IMR-90 (cell line): ENCODE measurements around the gene MAP7. TPM values are rescaled to one million over a fixed set of nuclear protein-coding genes. Genes with fewer than 3 reads are reported as not detected.

Experiments used
- ATAC-seq: fragments of 200-7000 bp; cut with Tn5 transposase; 2 replicates; pipeline ENCODE4 v1.9.1; 2020; ENCODE audit warnings: low read depth, mild to moderate bottlenecking, moderate library complexity
- BruUV-seq: library from RNA; stranded (reverse); fragments of 400-500 nt; replicated peaks from 2 replicates; lab custom pipeline; 2021; lab: Mats Ljungman, UMichigan
- CTCF ChIA-PET: fragments of 300-600 bp; formaldehyde crosslinking; extraction: SDS; loops from one replicate; lab custom pipeline; 2021; ENCODE audit warnings: antibody characterized with exemption; lab: Yijun Ruan, JAX
- POLR2A ChIA-PET: fragments of 300-600 bp; sonication (Branson Sonifier 250); formaldehyde crosslinking; loops from one replicate; lab custom pipeline; 2022; ENCODE audit warnings: antibody characterized with exemption; ENCODE audit not compliant: unreplicated experiment; lab: Charles Lee
- DNase-seq: peaks from one replicate; pipeline ENCODE4 v3.0.0; 2013
- H2AFZ ChIP-seq: replicated peaks from 2 replicates; pipeline ENCODE3; 2013; ENCODE audit warnings: low read length, mild to moderate bottlenecking; ENCODE audit not compliant: poor library complexity
- H2AK5ac ChIP-seq: 2 replicates; pipeline ENCODE4 v1.6.1; 2013; ENCODE audit warnings: low read depth, low read length, inconsistent platforms
- H2AK9ac ChIP-seq: replicated peaks from 2 replicates; pipeline ENCODE3; 2013; ENCODE audit warnings: mild to moderate bottlenecking, low read depth, low read length, moderate library complexity; ENCODE audit not compliant: poor library complexity
- H2BK120ac ChIP-seq: 2 replicates; pipeline ENCODE4 v1.6.1; 2013; ENCODE audit warnings: low read depth, low read length, inconsistent platforms
- H2BK15ac ChIP-seq: 3 replicates; pipeline ENCODE4 v1.6.1; 2013; ENCODE audit warnings: low read depth, low read length, inconsistent platforms
- H2BK20ac ChIP-seq: 2 replicates; pipeline ENCODE4 v1.6.1; 2013; ENCODE audit warnings: low read depth, mild to moderate bottlenecking, inconsistent platforms, low read length, moderate library complexity
- H2BK5ac ChIP-seq: 2 replicates; pipeline ENCODE4 v1.6.1; 2013; ENCODE audit warnings: mild to moderate bottlenecking, low read depth, low read length, inconsistent platforms; ENCODE audit not compliant: poor library complexity, severe bottlenecking
- H3K14ac ChIP-seq: replicated peaks from 2 replicates; pipeline ENCODE4 v1.6.1; 2013; ENCODE audit warnings: low read depth, low read length, inconsistent platforms
- H3K18ac ChIP-seq: 2 replicates; pipeline ENCODE4 v1.6.1; 2013; ENCODE audit warnings: low read depth, low read length, control low read depth
- H3K23ac ChIP-seq: 2 replicates; pipeline ENCODE4 v1.6.1; 2013; ENCODE audit warnings: low read depth, low read length, inconsistent platforms
- H3K27ac ChIP-seq: 2 replicates; pipeline ENCODE4 v1.5.1; 2013; ENCODE audit warnings: mild to moderate bottlenecking, control low read depth, low read length; ENCODE audit not compliant: insufficient read depth
- H3K27me3 ChIP-seq: 2 replicates; pipeline ENCODE4 v1.6.1; 2013; ENCODE audit warnings: low read length; ENCODE audit not compliant: control insufficient read depth, insufficient read depth
- H3K36me3 ChIP-seq: 2 replicates; pipeline ENCODE4 v1.6.1; 2013; ENCODE audit warnings: low read length, mixed read lengths; ENCODE audit not compliant: control insufficient read depth, insufficient read depth
- H3K4ac ChIP-seq: 2 replicates; pipeline ENCODE4 v1.6.1; 2013; ENCODE audit warnings: low read depth, low read length, inconsistent platforms
- H3K4me1 ChIP-seq: 2 replicates; pipeline ENCODE4 v1.6.1; 2013; ENCODE audit warnings: low read length, mixed read lengths; ENCODE audit not compliant: control insufficient read depth, insufficient read depth
- H3K4me2 ChIP-seq: 2 replicates; pipeline ENCODE4 v1.6.1; 2013; ENCODE audit warnings: low read depth, mild to moderate bottlenecking, control low read depth, low read length, moderate library complexity
- H3K4me3 ChIP-seq: 2 replicates; pipeline ENCODE4 v1.5.1; 2013; ENCODE audit warnings: low read depth, mild to moderate bottlenecking, control low read depth, low read length, moderate library complexity; ENCODE audit not compliant: insufficient read depth
- H3K56ac ChIP-seq: 2 replicates; pipeline ENCODE4 v1.6.1; 2013; ENCODE audit warnings: low read length, inconsistent platforms; ENCODE audit not compliant: insufficient read depth; ENCODE audit errors: extremely low read depth
- H3K79me1 ChIP-seq, 2 experiments: 2 replicates each; pipeline ENCODE4 v1.6.1; 2013; ENCODE audit warnings: low read length in 2 of 2, inconsistent platforms in 1 of 2, low read depth in 1 of 2
- H3K9ac ChIP-seq: 2 replicates; pipeline ENCODE4 v1.6.1; 2013; ENCODE audit warnings: low read depth, low read length, control low read depth
- H3K9me1 ChIP-seq: 2 replicates; pipeline ENCODE4 v1.6.1; 2013; ENCODE audit warnings: low read length, inconsistent platforms; ENCODE audit not compliant: insufficient read depth
- H3K9me3 ChIP-seq: 2 replicates; pipeline ENCODE4 v1.6.1; 2013; ENCODE audit warnings: low read length; ENCODE audit not compliant: control insufficient read depth, insufficient read depth
- H4K20me1 ChIP-seq: 2 replicates; pipeline ENCODE4 v1.6.1; 2013; ENCODE audit warnings: low read length, inconsistent platforms; ENCODE audit not compliant: insufficient read depth
- H4K5ac ChIP-seq: 2 replicates; pipeline ENCODE4 v1.6.1; 2013; ENCODE audit warnings: mild to moderate bottlenecking, low read depth, low read length, control low read depth
- H4K8ac ChIP-seq, 2 experiments: 2 replicates each; pipeline ENCODE4 v1.6.1; 2013; ENCODE audit warnings: low read depth in 2 of 2, low read length in 2 of 2, control low read depth in 1 of 2, inconsistent platforms in 1 of 2
- H4K91ac ChIP-seq: 2 replicates; pipeline ENCODE4 v1.6.1; 2013; ENCODE audit warnings: low read depth, low read length, inconsistent platforms; ENCODE audit not compliant: insufficient read depth
- BHLHE40 ChIP-seq: fragments of 150-350 bp; IDR thresholded peaks from 2 replicates; pipeline ENCODE4 v1.6.1; 2016; ENCODE audit warnings: mild to moderate bottlenecking, low read depth, low read length
- CEBPB ChIP-seq: IDR thresholded peaks from 2 replicates; pipeline ENCODE4 v1.6.1; 2012; ENCODE audit warnings: low read depth, low read length, improper control_type of control experiment
- CHD1 ChIP-seq: IDR thresholded peaks from 2 replicates; pipeline ENCODE4 v1.6.1; 2012; ENCODE audit warnings: low read depth, low read length, improper control_type of control experiment
- CTCF ChIP-seq: conservative IDR thresholded peaks from 2 replicates; pipeline ENCODE4 v1.5.1; 2012; ENCODE audit warnings: mild to moderate bottlenecking, low read depth, low read length, improper control_type of control experiment
- ELK1 ChIP-seq: fragments of 150-350 bp; IDR thresholded peaks from 2 replicates; pipeline ENCODE4 v1.6.1; 2016; ENCODE audit warnings: low read depth, mild to moderate bottlenecking, low read length, moderate library complexity, borderline replicate concordance
- FOS ChIP-seq: fragments of 150-350 bp; IDR thresholded peaks from 2 replicates; pipeline ENCODE4 v1.6.1; 2016; ENCODE audit warnings: low read depth, low read length
- MAFK ChIP-seq: IDR thresholded peaks from 2 replicates; pipeline ENCODE4 v1.6.1; 2012; ENCODE audit warnings: low read depth, low read length, improper control_type of control experiment
- MAZ ChIP-seq: IDR thresholded peaks from 2 replicates; pipeline ENCODE4 v1.6.1; 2012; ENCODE audit warnings: low read depth, mild to moderate bottlenecking, low read length, improper control_type of control experiment, moderate library complexity, borderline replicate concordance
- MXI1 ChIP-seq: IDR thresholded peaks from 2 replicates; pipeline ENCODE4 v1.6.1; 2012; ENCODE audit warnings: low read depth, mild to moderate bottlenecking, low read length, moderate library complexity, borderline replicate concordance
- NFE2L2 ChIP-seq: fragments of 150-350 bp; IDR thresholded peaks from 2 replicates; pipeline ENCODE4 v1.6.1; 2016; ENCODE audit warnings: low read depth, mild to moderate bottlenecking, low read length
- POLR2A ChIP-seq: IDR thresholded peaks from 2 replicates; pipeline ENCODE4 v1.6.1; 2012; ENCODE audit warnings: mild to moderate bottlenecking, low read depth, low read length
- RAD21 ChIP-seq: IDR thresholded peaks from 2 replicates; pipeline ENCODE4 v1.6.1; 2012; ENCODE audit warnings: low read length, improper control_type of control experiment
- RCOR1 ChIP-seq: IDR thresholded peaks from 2 replicates; pipeline ENCODE4 v1.6.1; 2012; ENCODE audit warnings: mild to moderate bottlenecking, low read length, improper control_type of control experiment; ENCODE audit not compliant: insufficient replicate concordance
- RFX5 ChIP-seq: IDR thresholded peaks from 2 replicates; pipeline ENCODE4 v1.8.0; 2012; ENCODE audit warnings: low read depth, mild to moderate bottlenecking, low read length, moderate library complexity
- SMC3 ChIP-seq: fragments of 150-350 bp; IDR thresholded peaks from 2 replicates; pipeline ENCODE4 v1.6.1; 2016; ENCODE audit warnings: low read depth, mild to moderate bottlenecking, antibody characterized with exemption, low read length, moderate library complexity
- USF2 ChIP-seq: fragments of 150-350 bp; IDR thresholded peaks from 2 replicates; pipeline ENCODE4 v1.6.1; 2017; ENCODE audit warnings: mild to moderate bottlenecking, antibody characterized with exemption, low read length, low read depth
- WGBS, 2 experiments: methylation state at CpG; one replicate each; pipeline versions ENCODE4 v1.1.5 to v1.1.7; 2013; ENCODE audit warnings: missing lambda C conversion rate in 2 of 2; ENCODE audit not compliant: insufficient read length in 1 of 2; ENCODE audit errors: extremely low coverage in 2 of 2; 5-methylcytosine and 5-hydroxymethylcytosine counted together
- dilution Hi-C: fragments of 300-500 bp; cut with HindIII; formaldehyde crosslinking; loops from one replicate; pipeline ENCODE4 v1.14.3; 2018; ENCODE audit warnings: low sequenced_read_pairs; ENCODE audit not compliant: unreplicated experiment
- in situ Hi-C: fragments of 300-500 bp; cut with MboI; formaldehyde crosslinking; loops from 3 replicates; pipeline ENCODE4 v1.14.3; 2019; ENCODE audit warnings: low sequenced_read_pairs, inconsistent platforms, mixed read lengths
- intact Hi-C: fragments of 100-400 bp; cut with micrococcal nuclease; formaldehyde crosslinking; loops from 2 replicates; pipeline ENCODE4 v1.10.0; 2022
- polyA plus RNA-seq, 3 experiments: library from polyadenylated mRNA; depleted of rRNA; stranded (reverse); fragments of >200 nt; gene quantifications; 2 replicates each; pipeline ENCODE4 v1.2.3, GENCODE V29; 2012; ENCODE audit warnings: low replicate concordance in 1 of 3
- total RNA-seq: library from RNA; depleted of rRNA; stranded (reverse); fragments of >200 nt; gene quantifications from 2 replicates; pipeline ENCODE4 v1.2.3, GENCODE V29; 2012

The MAP7 gene
- total and polyA plus RNA-seq, 2 of the 4 experiments (the other 2 are of a cell fraction) = 0.19 to 0.36 TPM

GRCh38 chr6:136424901-136425300 lies 125.3 kb downstream of the MAP7 start:
- ChIA-PET POLR2A (no interaction called here), CTCF (interaction anchor here (0.6 kb wide), 1 partner anchor 220 kb away, joined by 3 read pairs; no protein-coding TSS in a partner anchor)
- WGBS, 2 experiments = 100% methylated on average over 2 of the region's 5 CpGs; no CpG with 5 or more reads in 1 of the 2 experiments
- DNase-seq = no peak
- H3K27me3 ChIP-seq = peaks cover 23% of the 10 kb centered on the region
- H3K56ac ChIP-seq = no peak overlapping the region
- H3K23ac ChIP-seq = no peak overlapping the region
- no peak overlapping the region for H2AK5ac ChIP-seq
- dilution Hi-C loops = no loop called here
- no peak overlapping the region for H3K4me2 ChIP-seq
- BruUV-seq = no TSS peak
- no peak overlapping the region for H2AFZ ChIP-seq
- H4K5ac ChIP-seq = no peak overlapping the region
- H2BK120ac ChIP-seq = no peak overlapping the region
- no peak overlapping the region for H3K18ac ChIP-seq
- H3K9me1 ChIP-seq = no peaks in the 10 kb centered on the region
- no peak overlapping the region for H4K91ac ChIP-seq
- no peak for ATAC-seq
- no peak overlapping the region for H2BK20ac ChIP-seq
- H3K27ac ChIP-seq = no peak overlapping the region
- no peaks in the 10 kb centered on the region; the same call in 1 of the 2 replicates for H3K36me3 ChIP-seq
- H3K4me1 ChIP-seq = no peaks in the 10 kb centered on the region
- H2AK9ac ChIP-seq = no peak overlapping the region
- TF ChIP-seq RAD21 (no peak), FOS (no peak), CHD1 (no peak), USF2 (no peak), CTCF (no peak), POLR2A (no peak), RCOR1 (no peak), NFE2L2 (no peak), MAFK (no peak), BHLHE40 (no peak), ELK1 (no peak), MXI1 (no peak), CEBPB (no peak), SMC3 (no peak), RFX5 (no peak), MAZ (no peak)
- no peak overlapping the region for H2BK15ac ChIP-seq
- in situ Hi-C loops = no loop called here
- H3K9me3 ChIP-seq = no peaks in the 10 kb centered on the region
- no peaks in the 10 kb centered on the region for H3K79me1 ChIP-seq
- no peak overlapping the region for H3K14ac ChIP-seq
- H3K4me3 ChIP-seq = no peak overlapping the region
- intact Hi-C loops = no loop called here
- H3K9ac ChIP-seq = no peak overlapping the region
- no peak overlapping the region for H3K4ac ChIP-seq
- no peak overlapping the region for H2BK5ac ChIP-seq
- no peaks in the 10 kb centered on the region for H4K20me1 ChIP-seq
- H4K8ac ChIP-seq = no peak overlapping the region
